Endothelial cell of umbilical vein (primary cell): ENCODE results near the gene TMEM92. TPM values are rescaled to one million over a fixed set of nuclear protein-coding genes. Genes with fewer than 3 reads are reported as not detected.

ENCODE experiments used
- BruUV-seq: library from RNA; stranded (reverse); fragments of 400-500 nt; replicated peaks from 2 replicates; lab custom pipeline; 2021; lab: Mats Ljungman, UMichigan
- CTCF ChIA-PET: fragments of 300-600, 350-600 bp; sonication (Branson Sonifier 250); formaldehyde crosslinking; loops from one replicate; lab custom pipeline; 2021; ENCODE audit warnings: antibody characterized with exemption, inconsistent platforms; lab: Charles Lee
- POLR2A ChIA-PET: fragments of 300-600, 350-600 bp; sonication (Branson Sonifier 250); formaldehyde crosslinking; loops from one replicate; lab custom pipeline; 2021; ENCODE audit warnings: antibody characterized with exemption, inconsistent platforms; lab: Charles Lee
- DNase-seq: peaks from one replicate; pipeline ENCODE4 v3.0.0-alpha.2; 2011; ENCODE audit warnings: low read depth, low spot score
- FAIRE-seq: peaks from 2 replicates; lab custom pipeline; 2011; peaks lifted over from hg19 to GRCh38; lab: Jason Lieb, UNC
- H2AFZ ChIP-seq: 2 replicates; pipeline ENCODE4 v1.6.0; 2012; ENCODE audit warnings: low read depth, low read length, control low read depth, inconsistent platforms
- H3K27ac ChIP-seq: 2 replicates; pipeline ENCODE4 v1.5.1; 2011; ENCODE audit warnings: low read depth, mild to moderate bottlenecking, control low read depth, low read length, moderate library complexity; ENCODE audit not compliant: insufficient read depth
- H3K27me3 ChIP-seq, 2 experiments: 2 replicates each; pipeline versions ENCODE4 v1.6.0 to v1.6.1; 2011; ENCODE audit warnings: low read length in 2 of 2, mixed read lengths in 1 of 2; ENCODE audit not compliant: control insufficient read depth in 2 of 2, insufficient read depth in 2 of 2
- H3K36me3 ChIP-seq, 2 experiments: 2 replicates in 1 of 2; 3 replicates in 1 of 2; pipeline ENCODE4 v1.5.1; 2011; ENCODE audit warnings: low read length in 2 of 2, mild to moderate bottlenecking in 1 of 2, moderate library complexity in 1 of 2; ENCODE audit not compliant: control insufficient read depth in 2 of 2, insufficient read depth in 2 of 2; ENCODE audit errors: extremely low read depth in 1 of 2
- H3K4me1 ChIP-seq: 3 replicates; pipeline ENCODE4 v1.5.1; 2011; ENCODE audit warnings: mild to moderate bottlenecking, low read length; ENCODE audit not compliant: control insufficient read depth, insufficient read depth; ENCODE audit errors: extremely low read depth
- H3K4me2 ChIP-seq: 2 replicates; pipeline ENCODE4 v1.6.1; 2011; ENCODE audit warnings: low read length, control low read depth, mixed read lengths; ENCODE audit not compliant: insufficient read depth
- H3K4me3 ChIP-seq, 3 experiments: fragments of 200-600 bp in 1 of 3; sonication (generic), shearing (Covaris generic) in 1 of 3; replicated peaks in 1 of 3; 2 replicates each; pipeline ENCODE4 v1.5.1; 2011 to 2016; ENCODE audit warnings: control low read depth in 3 of 3, low read length in 3 of 3, mild to moderate bottlenecking in 2 of 3, inconsistent platforms in 1 of 3, low read depth in 1 of 3, moderate library complexity in 1 of 3; ENCODE audit not compliant: insufficient read depth in 1 of 3
- H3K79me2 ChIP-seq: 2 replicates; pipeline ENCODE4 v1.6.0; 2012; ENCODE audit warnings: low read length, inconsistent platforms; ENCODE audit not compliant: control insufficient read depth, insufficient read depth
- H3K9ac ChIP-seq: replicated peaks from 2 replicates; pipeline ENCODE3; 2011; ENCODE audit warnings: low read length, control low read depth; ENCODE audit not compliant: insufficient read depth; ENCODE audit errors: extremely low read depth
- H3K9me1 ChIP-seq: replicated peaks from 3 replicates; pipeline ENCODE4 v1.6.0; 2011; ENCODE audit warnings: mild to moderate bottlenecking, low read length; ENCODE audit not compliant: control insufficient read depth, insufficient read depth; ENCODE audit errors: extremely low read depth
- H3K9me3 ChIP-seq: replicated peaks from 2 replicates; pipeline ENCODE4 v1.5.1; 2012; ENCODE audit warnings: low read length, inconsistent platforms; ENCODE audit not compliant: control insufficient read depth, insufficient read depth
- H4K20me1 ChIP-seq: replicated peaks from 2 replicates; pipeline ENCODE3; 2011; ENCODE audit warnings: mild to moderate bottlenecking, low read length; ENCODE audit not compliant: control insufficient read depth, insufficient read depth; ENCODE audit errors: extremely low read depth
- EZH2 ChIP-seq: IDR thresholded peaks from 2 replicates; pipeline ENCODE4 v1.6.1; 2012; ENCODE audit warnings: borderline replicate concordance, low read depth, mild to moderate bottlenecking, moderate library complexity, low read length, inconsistent platforms; ENCODE audit not compliant: severe bottlenecking
- FOS ChIP-seq: IDR thresholded peaks from 2 replicates; pipeline ENCODE4 v1.6.1; 2011; ENCODE audit warnings: mild to moderate bottlenecking, low read length, moderate library complexity, borderline replicate concordance; ENCODE audit not compliant: insufficient read depth
- GATA2 ChIP-seq: IDR thresholded peaks from 2 replicates; pipeline ENCODE4 v1.7.0; 2011; ENCODE audit warnings: low read depth, mild to moderate bottlenecking, moderate library complexity, mixed read lengths, low read length; ENCODE audit not compliant: insufficient read length, insufficient read depth
- JUN ChIP-seq: IDR thresholded peaks from 2 replicates; pipeline ENCODE4 v1.6.1; 2011; ENCODE audit warnings: borderline replicate concordance, low read depth; ENCODE audit not compliant: insufficient read length, insufficient read depth
- MAX ChIP-seq: IDR thresholded peaks from 2 replicates; pipeline ENCODE4 v1.6.1; 2011; ENCODE audit not compliant: insufficient read depth, insufficient read length
- MYC ChIP-seq: IDR thresholded peaks from one replicate; pipeline ENCODE4 v1.6.1; 2011; ENCODE audit warnings: mild to moderate bottlenecking, low read depth, low read length
- POLR2A ChIP-seq: IDR thresholded peaks from 2 replicates; pipeline ENCODE4 v1.6.1; 2012; ENCODE audit warnings: low read depth, mild to moderate bottlenecking, control low read depth, low read length
- POLR2AphosphoS5 ChIP-seq: IDR thresholded peaks from 2 replicates; pipeline ENCODE4 v1.6.1; 2012; ENCODE audit warnings: low read depth, mild to moderate bottlenecking, control low read depth, low read length, moderate library complexity; ENCODE audit not compliant: insufficient read depth
- dilution Hi-C: fragments of 300-500 bp; cut with MboI; formaldehyde crosslinking; loops from one replicate; pipeline ENCODE4 v1.15.0; 2019; ENCODE audit warnings: low sequenced_read_pairs; ENCODE audit not compliant: extremely low pct_ligation_motif_present
- intact Hi-C: fragments of 100-400 bp; cut with micrococcal nuclease; formaldehyde crosslinking; loops from one replicate; pipeline ENCODE4 v1.10.0; 2022
- polyA plus RNA-seq, 4 experiments: library from polyadenylated mRNA; depleted of rRNA in 3 of 4; stranded (reverse) in 3 of 4; unstranded in 1 of 4; fragments of >200 nt; gene quantifications; 2 replicates each; pipeline versions ENCODE4 v1.2.1 to v1.2.3, GENCODE V29; 2011 to 2012; ENCODE audit warnings: missing spikeins in 1 of 4
- total RNA-seq: library from RNA; stranded (reverse); gene quantifications from 2 replicates; pipeline ENCODE4 v1.2.3, GENCODE V29; 2021
- TF ChIP-seq, protein P1 (sequence below), 2 donors: IDR thresholded peaks; 1 replicate in 1 of 2; 2 replicates in 1 of 2; pipeline ENCODE4 v1.5.1; 2011; ENCODE audit warnings: low read length in 2 of 2, mild to moderate bottlenecking in 2 of 2, moderate library complexity in 2 of 2, control low read depth in 1 of 2, inconsistent platforms in 1 of 2, low read depth in 1 of 2; ENCODE audit not compliant: insufficient read depth in 1 of 2; ENCODE audit errors: extremely low read depth in 1 of 2

TMEM92 gene
- total and polyA plus RNA-seq, 2 donors (not counting 3 experiments of a cell fraction or from before 2014, with no cell fraction given): 0.03 TPM; not detected in 1

- Histone ChIP-seq H3K27ac (no peak overlapping the region), H3K79me2 (no peaks in the 10 kb centered on the region), H3K36me3 (no peaks in the 10 kb centered on the region), H3K27me3 (peaks cover 10 to 15% of the 10 kb centered on the region in 2 experiments), H3K9me3 (no peaks in the 10 kb centered on the region), H3K4me3 (no peak overlapping the region), H4K20me1 (no peaks in the 10 kb centered on the region), H3K4me1 (no peaks in the 10 kb centered on the region), H3K4me2 (no peak overlapping the region), H3K9me1 (no peaks in the 10 kb centered on the region), H3K9ac (no peak overlapping the region), H2AFZ (no peak overlapping the region)
- DNase-seq (no peak), FAIRE-seq (no peak)
- TF ChIP-seq, protein P1, sequence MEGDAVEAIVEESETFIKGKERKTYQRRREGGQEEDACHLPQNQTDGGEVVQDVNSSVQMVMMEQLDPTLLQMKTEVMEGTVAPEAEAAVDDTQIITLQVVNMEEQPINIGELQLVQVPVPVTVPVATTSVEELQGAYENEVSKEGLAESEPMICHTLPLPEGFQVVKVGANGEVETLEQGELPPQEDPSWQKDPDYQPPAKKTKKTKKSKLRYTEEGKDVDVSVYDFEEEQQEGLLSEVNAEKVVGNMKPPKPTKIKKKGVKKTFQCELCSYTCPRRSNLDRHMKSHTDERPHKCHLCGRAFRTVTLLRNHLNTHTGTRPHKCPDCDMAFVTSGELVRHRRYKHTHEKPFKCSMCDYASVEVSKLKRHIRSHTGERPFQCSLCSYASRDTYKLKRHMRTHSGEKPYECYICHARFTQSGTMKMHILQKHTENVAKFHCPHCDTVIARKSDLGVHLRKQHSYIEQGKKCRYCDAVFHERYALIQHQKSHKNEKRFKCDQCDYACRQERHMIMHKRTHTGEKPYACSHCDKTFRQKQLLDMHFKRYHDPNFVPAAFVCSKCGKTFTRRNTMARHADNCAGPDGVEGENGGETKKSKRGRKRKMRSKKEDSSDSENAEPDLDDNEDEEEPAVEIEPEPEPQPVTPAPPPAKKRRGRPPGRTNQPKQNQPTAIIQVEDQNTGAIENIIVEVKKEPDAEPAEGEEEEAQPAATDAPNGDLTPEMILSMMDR (IDR thresholded peaks at IDR 0.05; ENCODE audit: extremely low read depth in 1 of 2, insufficient read depth in 1 of 2, low read depth in 1 of 2, low read length in 2 of 2): no peak
- TF ChIP-seq GATA2: no peak
- dilution Hi-C loops: no loop called here
- intact Hi-C loops: no loop called here
- POLR2A ChIA-PET: no interaction called here
- CTCF ChIA-PET: interaction anchor here (4.6 kb wide), 1 partner anchor 103 kb away, joined by 22 read pairs; no protein-coding TSS in a partner anchor
- no TSS peak for BruUV-seq
Measured at GRCh38 chr17:50303596-50303995, 29.3 kb downstream of the TMEM92 start.

GRCh38 chr17:50304781-50305404 is 30.6 kb downstream of the TMEM92 start:
- Histone ChIP-seq H3K4me2 (no peak overlapping the region), H3K9ac (no peak overlapping the region), H3K9me3 (no peaks in the 10 kb centered on the region), H4K20me1 (no peaks in the 10 kb centered on the region), H2AFZ (no peak overlapping the region), H3K4me1 (no peaks in the 10 kb centered on the region), H3K27ac (no peak overlapping the region), H3K79me2 (no peaks in the 10 kb centered on the region), H3K36me3 (no peaks in the 10 kb centered on the region), H3K4me3 (no peak overlapping the region), H3K27me3 (peaks cover 10 to 15% of the 10 kb centered on the region in 2 experiments), H3K9me1 (no peaks in the 10 kb centered on the region)
- no peak for DNase-seq
- FAIRE-seq: no peak
- BruUV-seq: no TSS peak
- intact Hi-C loops: no loop called here
- TF ChIP-seq FOS (no peak), MAX (no peak), MYC (no peak), JUN (no peak), POLR2AphosphoS5 (no peak), GATA2 (no peak), POLR2A (no peak), EZH2 (no peak)
- TF ChIP-seq, protein P1 (IDR thresholded peaks at IDR 0.05; ENCODE audit: extremely low read depth in 1 of 2, insufficient read depth in 1 of 2, low read depth in 1 of 2, low read length in 2 of 2): no peak
- CTCF ChIA-PET: interaction anchor here (1.0 to 2.0 kb wide), 4 partner anchors 10 to 135 kb away, joined by 3 to 9 read pairs (median 4); no protein-coding TSS in a partner anchor
- dilution Hi-C loops: no loop called here
- POLR2A ChIA-PET: no interaction called here
